ENCODE results near the gene LEFTY2. TPM values are rescaled to one million over a fixed set of nuclear protein-coding genes. Genes with fewer than 3 reads are reported as not detected.
"Not testable (repeated sequence)": the region's sequence is repeated elsewhere in the genome, so short reads cannot be mapped to it uniquely, and the experiment has no call there.

Gene LEFTY2
- total and polyA plus RNA-seq, 2 donors = 0.34 to 3.9 TPM

DNA sequence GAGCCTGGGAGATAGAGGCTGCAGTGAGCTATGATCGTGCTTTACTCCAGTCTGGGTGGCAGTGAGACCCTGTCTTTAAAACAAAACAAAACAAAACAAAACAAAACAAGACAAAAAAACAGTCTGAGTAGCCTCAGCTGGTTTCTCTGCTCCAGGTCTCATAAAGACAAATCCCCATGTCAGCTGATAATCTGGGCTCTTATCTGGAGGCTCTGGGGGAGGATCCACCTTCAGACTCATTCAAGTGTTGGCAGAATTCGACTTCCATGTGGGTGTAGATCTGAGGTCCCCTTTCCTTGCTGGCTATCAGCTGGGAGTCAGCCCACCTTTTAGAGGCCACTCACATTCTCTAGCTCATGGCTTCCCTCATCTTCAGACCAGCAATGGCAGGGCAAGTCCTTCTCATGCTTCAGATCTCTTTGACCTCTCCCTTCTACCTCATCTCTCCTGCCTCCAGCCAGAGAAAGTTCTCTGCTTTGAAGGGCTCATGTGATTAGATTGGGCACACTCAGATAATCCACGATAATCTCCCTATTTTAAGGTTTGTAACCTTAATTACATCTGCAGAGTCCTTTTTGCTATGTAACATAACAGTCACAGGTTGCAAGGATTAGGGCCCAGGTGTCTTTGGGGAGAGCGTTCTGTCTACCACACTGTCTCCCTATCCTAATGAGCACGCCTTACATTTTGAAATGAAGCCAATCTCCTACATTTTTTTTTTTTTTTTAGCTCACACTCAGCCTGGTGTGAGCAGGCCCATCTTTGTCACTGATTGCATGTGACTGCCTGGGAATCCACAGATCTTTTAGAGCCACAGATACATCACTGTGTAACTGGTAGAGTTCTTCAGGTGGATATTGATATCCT is 9.5 kb downstream of the LEFTY2 start:
- no peak for DNase-seq (ENCODE audit: extremely low spot score)
- Histone ChIP-seq H3K27ac (ENCODE audit: low read depth) (no peak overlapping the region), H3K36me3 (ENCODE audit: insufficient read depth) (no peaks in the 10 kb centered on the region), H3K4me1 (ENCODE audit: insufficient read depth) (no peaks in the 10 kb centered on the region), H3K4me3 (ENCODE audit: low read depth, low read length) (no peak overlapping the region)
- 87% methylated on average over 5 of the region's 5 CpGs for WGBS

DNA sequence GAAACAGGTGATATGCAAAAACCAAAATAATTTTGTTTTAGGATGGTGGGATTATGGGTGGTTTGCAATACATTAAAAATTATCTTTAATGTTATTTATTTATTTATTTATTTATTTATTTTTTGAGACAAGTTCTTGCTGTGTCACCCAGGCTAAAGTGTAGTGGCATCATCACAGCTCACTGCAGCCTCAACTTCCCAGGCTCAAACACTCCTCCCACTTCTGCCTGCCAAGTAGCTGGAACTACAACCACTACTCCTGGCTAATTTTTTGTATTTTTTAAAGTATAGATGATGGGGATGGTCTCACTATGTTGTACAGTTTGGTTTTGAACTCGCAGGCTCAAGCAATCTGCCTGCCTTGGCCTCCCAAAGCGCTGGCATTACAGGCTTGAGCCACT is 10.5 kb downstream of the LEFTY2 start:
- 92% methylated on average over 2 of the region's 2 CpGs for WGBS
- Histone ChIP-seq H3K4me3 (ENCODE audit: low read depth, low read length) (no peak overlapping the region), H3K27ac (ENCODE audit: low read depth) (no peak overlapping the region), H3K4me1 (ENCODE audit: insufficient read depth) (no peaks in the 10 kb centered on the region), H3K36me3 (ENCODE audit: insufficient read depth) (no peaks in the 10 kb centered on the region)
- no peak for DNase-seq (ENCODE audit: extremely low spot score)

DNA sequence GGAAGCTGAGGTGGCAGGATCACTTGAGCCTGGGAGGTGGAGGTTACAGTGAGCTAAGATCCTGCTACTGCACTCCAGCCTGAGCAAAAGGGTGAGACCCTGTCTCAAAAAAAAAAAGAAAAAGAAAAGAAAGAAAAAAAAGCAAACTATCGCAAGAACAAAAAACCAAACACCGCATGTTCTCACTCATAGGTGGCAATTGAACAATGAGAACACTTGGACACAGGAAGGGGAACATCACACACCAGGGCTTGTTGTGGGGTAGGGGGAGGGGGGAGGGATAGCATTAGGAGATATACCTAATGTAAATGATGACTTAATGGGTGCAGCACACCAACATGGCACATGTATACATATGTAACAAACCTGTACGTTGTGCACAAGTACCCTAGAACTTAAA is 11.6 kb downstream of the LEFTY2 start:
- H3K4me1 ChIP-seq (ENCODE audit: insufficient read depth); H3K36me3 ChIP-seq (ENCODE audit: insufficient read depth); DNase-seq (ENCODE audit: extremely low spot score); H3K4me3 ChIP-seq (ENCODE audit: low read depth, low read length); H3K27ac ChIP-seq (ENCODE audit: low read depth): not testable (repeated sequence)
- 94% methylated on average over 3 of the region's 3 CpGs for WGBS

DNA sequence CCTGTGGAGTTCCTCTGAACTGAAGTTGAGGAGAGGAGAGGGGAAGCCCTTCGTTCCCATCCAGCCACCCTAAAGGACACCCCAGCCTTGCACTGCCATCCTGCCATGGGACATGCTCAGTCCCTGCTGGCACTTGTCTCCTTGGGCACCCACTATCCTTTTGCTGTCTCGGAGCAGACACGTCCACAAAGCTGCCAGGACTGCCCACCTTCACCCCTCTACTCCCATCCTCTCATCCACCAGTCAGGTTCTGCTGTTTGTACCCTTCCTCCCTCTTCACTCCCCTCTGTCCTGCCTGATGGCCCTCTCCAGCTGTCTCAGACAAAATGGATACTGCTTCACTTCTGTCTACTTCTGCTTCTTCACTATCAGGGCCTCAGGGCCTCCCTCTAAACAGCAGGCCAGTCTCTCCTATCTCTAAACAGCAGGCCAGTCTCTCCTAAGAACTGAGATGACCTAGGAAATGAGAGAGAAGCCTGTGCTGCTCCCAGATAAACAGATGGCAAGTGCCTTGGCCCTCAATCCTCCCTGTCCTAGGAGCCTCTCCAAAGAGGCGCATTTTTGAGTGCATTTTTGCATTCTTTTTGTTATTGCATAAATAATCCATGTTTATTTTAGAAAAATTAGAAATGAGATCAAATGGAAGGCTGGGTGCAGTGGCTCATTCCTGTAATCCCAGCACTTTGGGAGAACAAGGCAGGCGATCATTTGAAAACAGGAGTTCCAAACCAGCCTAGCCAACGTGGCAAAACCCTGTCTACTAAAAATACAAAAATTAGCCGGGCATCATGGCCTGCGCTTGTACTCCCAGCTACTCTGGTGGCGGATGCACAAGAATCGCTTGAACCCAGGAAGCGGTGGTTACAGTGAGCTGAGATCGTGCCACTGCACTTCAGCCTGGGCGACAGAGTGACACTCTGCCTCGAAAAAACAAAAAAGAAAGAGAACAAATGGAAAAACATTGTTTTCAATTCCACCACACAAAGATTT is 12.5 kb downstream of the LEFTY2 start:
- no peak for DNase-seq (ENCODE audit: extremely low spot score)
- no peak overlapping the region for H3K27ac ChIP-seq (ENCODE audit: low read depth)
- no peak overlapping the region for H3K4me3 ChIP-seq (ENCODE audit: low read depth, low read length)
- WGBS = 82% methylated on average over 14 of the region's 14 CpGs
- no peaks in the 10 kb centered on the region for H3K36me3 ChIP-seq (ENCODE audit: insufficient read depth)
- H3K4me1 ChIP-seq (ENCODE audit: insufficient read depth) = no peaks in the 10 kb centered on the region

DNA sequence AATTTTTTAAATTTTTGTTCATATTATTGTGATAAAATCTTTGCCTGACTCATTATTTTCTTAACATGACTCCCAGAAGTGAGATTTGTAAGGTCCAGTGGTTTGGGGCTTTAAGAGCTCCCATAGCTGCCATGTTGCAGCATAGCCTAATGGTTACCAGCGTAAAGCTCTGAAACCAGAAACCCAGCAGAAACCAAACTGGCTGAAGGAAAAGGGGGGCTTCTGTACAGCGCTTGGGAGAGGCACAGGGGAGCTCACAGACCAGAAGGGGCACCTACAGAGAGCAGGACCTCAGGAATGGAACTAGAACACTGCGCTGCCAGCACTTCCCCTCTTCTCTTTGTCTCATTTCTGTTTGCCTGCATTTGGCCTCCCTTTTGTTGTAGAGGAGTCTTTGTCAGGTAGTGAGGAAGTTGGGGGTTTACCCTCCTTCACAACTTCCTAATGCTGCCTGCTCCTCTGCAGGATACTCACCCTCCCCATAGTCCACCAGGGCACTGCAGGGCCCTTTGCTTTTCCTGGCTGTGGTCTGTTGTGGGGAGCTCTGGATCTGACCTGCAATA is 14.4 kb downstream of the LEFTY2 start:
- Histone ChIP-seq H3K4me3 (ENCODE audit: low read depth, low read length) (no peak overlapping the region), H3K27ac (ENCODE audit: low read depth) (no peak overlapping the region), H3K36me3 (ENCODE audit: insufficient read depth) (no peaks in the 10 kb centered on the region), H3K4me1 (ENCODE audit: insufficient read depth) (no peaks in the 10 kb centered on the region)
- 91% methylated on average over 3 of the region's 3 CpGs for WGBS
- DNase-seq (ENCODE audit: extremely low spot score) = no peak

DNA sequence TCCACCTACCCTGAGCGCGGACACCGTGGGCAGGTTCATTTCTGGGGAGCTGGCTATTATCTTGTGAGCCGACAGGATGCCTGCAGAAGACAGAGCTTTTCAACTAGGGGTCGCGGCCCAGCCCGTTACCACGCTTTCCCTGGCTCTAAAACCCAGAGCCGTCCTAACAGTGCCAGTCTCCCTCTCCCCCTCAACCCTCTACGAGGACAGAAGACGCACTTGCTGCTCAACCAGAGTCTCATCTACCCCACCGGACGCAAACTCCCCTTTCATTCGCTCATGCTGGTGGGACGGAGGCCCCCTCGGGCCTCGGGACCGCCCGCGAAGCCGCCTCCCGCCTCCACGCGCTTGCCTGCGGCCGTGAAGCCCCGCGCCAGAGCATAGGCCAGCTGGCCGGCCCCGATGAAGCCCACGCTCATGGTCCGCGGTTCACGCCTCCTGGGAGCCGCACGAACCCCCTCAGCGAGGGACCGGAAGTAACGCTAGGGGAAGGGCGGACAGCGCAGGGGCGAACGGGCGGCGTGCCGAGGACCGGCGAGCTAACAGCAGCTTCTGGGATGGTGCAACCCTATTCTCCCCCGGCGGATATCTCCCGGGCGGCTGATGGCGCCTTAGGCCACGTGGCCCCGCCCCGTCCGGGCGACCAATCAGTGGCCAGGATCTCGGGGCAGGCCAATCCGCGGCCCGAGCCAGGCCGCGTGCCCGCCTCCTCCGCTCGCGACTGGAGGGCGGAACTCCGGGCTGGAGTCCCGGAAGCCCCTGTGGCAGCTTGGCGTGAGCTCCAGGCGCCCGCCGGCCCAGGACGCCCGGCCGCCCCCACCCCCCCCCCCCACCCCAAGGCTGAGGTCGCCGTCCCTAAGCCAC is 17.1 kb downstream of the LEFTY2 start, which contains the start of gene PYCR2:
Gene PYCR2 (minus strand): TSS at position 559 of the 864 bp plus-strand sequence. CDS start 140 bp downstream, at position 419.
- peak; percentile 79 for DNase-seq (ENCODE audit: extremely low spot score)
- H3K27ac ChIP-seq (ENCODE audit: low read depth) = peak within 1 kb of the TSS; percentile 82
- H3K4me3 ChIP-seq (ENCODE audit: low read depth, low read length) = peak within 1 kb of the TSS; percentile 76
- under 1% methylated on average over 80 of the region's 80 CpGs for WGBS
- no peaks in the 10 kb centered on the region for H3K36me3 ChIP-seq (ENCODE audit: insufficient read depth)
- H3K4me1 ChIP-seq (ENCODE audit: insufficient read depth) = no peaks in the 10 kb centered on the region

DNA sequence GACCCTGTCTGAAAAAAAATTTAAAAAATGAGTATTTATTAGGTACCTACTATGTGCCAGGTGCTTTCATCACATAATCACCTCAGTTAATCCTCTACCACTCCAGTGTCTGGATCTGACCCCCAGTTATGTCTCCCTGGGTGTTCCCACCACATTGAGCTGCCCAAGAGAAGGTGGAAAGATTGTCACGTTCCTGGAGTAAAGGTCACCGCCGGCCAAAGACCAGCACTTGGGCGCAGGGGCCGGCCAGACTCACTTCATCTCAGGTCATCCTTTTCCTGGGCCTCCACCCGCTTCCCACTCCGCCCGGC is 17.7 kb downstream of the LEFTY2 start:
- DNase-seq (ENCODE audit: extremely low spot score) = no peak
- no peaks in the 10 kb centered on the region for H3K36me3 ChIP-seq (ENCODE audit: insufficient read depth)
- H3K27ac ChIP-seq (ENCODE audit: low read depth) = no peak overlapping the region
- 2% methylated on average over 8 of the region's 8 CpGs for WGBS
- no peaks in the 10 kb centered on the region for H3K4me1 ChIP-seq (ENCODE audit: insufficient read depth)
- H3K4me3 ChIP-seq (ENCODE audit: low read depth, low read length) = peak overlapping the region; percentile 76

DNA sequence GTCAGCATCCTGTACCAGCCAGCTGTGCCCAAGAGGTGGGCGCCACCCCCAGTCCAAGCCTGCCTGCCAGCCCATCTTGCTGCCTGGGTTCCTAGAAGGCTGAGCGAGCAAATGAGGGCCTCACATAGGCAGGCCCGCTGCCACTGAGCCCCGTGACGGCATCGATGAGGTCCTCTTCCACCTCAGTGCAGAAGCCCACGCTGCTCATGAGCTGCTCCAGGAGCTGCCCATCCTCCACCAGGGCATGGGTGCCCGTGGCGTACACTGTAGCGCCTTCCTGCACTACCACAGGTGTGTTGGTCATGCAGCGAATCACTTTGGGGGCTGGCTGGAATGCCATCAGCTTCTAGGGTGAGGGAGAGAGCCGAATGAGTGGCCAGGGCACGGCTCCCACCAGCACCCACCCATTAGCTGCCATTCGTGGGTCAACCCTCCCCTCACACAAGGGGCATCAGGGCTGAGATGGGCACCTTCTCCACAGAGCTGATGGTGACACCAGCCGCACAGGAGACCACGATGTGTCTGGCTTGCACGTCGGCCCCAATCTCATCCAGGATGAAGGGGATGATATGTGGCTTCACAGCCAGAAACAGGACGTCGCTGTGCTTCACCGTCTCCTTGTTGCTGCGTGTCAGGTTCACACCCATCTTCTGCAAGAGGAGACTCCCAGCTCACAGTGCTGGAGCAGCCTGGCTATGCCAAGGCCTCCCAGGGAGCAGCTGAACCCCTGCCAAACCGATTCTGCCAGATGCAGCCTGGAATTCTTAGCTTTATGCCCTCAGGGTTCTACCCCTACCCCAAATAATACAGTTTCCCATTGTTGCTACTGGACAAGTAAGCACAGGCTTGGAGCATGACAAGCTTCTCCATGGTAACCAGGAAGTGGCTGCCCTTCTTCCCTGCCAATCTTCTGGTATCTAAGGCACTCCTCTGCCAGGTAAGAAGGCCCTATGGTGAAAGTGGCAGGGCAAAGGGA is 19.0 kb downstream of the LEFTY2 start:
- peak; percentile 45 for DNase-seq (ENCODE audit: extremely low spot score)
- Histone ChIP-seq H3K36me3 (ENCODE audit: insufficient read depth) (no peaks in the 10 kb centered on the region), H3K4me3 (ENCODE audit: low read depth, low read length) (no peak overlapping the region), H3K27ac (ENCODE audit: low read depth) (peak overlapping the region; percentile 3), H3K4me1 (ENCODE audit: insufficient read depth) (no peaks in the 10 kb centered on the region)
- WGBS = 91% methylated on average over 23 of the region's 23 CpGs

DNA sequence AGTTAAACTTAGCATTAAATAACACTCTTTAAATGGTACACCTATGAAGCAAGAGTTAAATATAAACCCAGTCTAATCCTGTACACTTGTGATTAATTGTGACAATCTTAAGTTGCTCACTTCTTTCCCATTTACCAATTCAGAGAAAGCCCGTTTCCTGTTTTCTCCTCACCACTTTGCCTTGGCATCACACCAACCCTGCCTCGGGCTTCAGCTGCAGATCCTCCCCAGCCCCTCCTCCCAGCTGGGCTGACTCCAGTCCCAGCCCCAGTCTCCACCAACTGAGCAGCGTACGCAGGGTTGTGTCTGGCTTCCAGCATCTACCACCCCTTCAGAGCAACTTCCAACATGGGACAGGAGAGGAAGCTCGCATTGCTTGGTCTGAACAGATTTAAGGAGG is 21.1 kb downstream of the LEFTY2 start:
- Histone ChIP-seq H3K4me1 (ENCODE audit: insufficient read depth) (no peaks in the 10 kb centered on the region), H3K4me3 (ENCODE audit: low read depth, low read length) (no peak overlapping the region), H3K27ac (ENCODE audit: low read depth) (no peak overlapping the region), H3K36me3 (ENCODE audit: insufficient read depth) (no peaks in the 10 kb centered on the region)
- 24% methylated on average over 5 of the region's 5 CpGs for WGBS
- no peak for DNase-seq (ENCODE audit: extremely low spot score)

DNA sequence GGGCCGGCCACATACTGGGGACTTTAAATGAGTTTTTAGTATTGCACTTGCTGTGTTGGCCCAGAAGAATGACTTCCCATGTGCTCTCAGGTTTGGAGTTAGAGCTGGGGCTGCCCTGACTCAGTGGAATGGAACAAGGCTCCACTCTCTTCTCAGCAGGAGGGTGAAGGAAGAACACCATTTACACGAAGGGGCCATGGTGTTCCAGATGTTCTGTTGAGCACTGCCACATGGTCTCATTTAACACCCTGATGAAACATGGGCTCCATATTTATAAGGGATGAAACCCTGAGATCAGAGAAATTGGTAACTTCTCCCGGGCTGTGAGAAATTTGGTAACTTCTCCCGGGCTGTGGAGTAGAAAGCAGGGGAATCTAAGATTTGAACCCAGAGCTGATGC is 22.7 kb downstream of the LEFTY2 start:
- H3K4me3 ChIP-seq (ENCODE audit: low read depth, low read length) = no peak overlapping the region
- H3K36me3 ChIP-seq (ENCODE audit: insufficient read depth) = no peaks in the 10 kb centered on the region
- WGBS = 90% methylated on average over 4 of the region's 4 CpGs
- H3K4me1 ChIP-seq (ENCODE audit: insufficient read depth) = no peaks in the 10 kb centered on the region
- DNase-seq (ENCODE audit: extremely low spot score) = no peak
- no peak overlapping the region for H3K27ac ChIP-seq (ENCODE audit: low read depth)

DNA sequence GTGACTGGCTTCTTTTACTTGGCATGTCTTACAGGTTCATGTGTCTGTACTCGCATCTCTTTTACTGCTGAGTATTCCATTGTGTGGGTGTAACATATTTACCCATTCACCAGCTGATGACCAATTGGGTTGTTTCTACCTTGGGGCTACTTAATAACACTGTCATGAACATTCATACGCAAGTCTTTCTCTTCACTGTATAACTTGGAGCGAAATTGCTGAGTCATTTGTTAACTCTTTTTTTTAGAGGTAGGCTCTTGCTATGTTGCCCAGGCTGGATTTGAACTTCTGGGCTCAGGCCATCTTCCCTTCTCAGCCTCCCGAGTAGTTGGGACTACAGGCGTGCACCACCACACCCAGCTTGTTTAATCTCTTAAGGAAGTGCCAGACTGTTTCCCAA is 23.5 kb downstream of the LEFTY2 start:
- Histone ChIP-seq H3K27ac (ENCODE audit: low read depth) (no peak overlapping the region), H3K4me1 (ENCODE audit: insufficient read depth) (no peaks in the 10 kb centered on the region), H3K4me3 (ENCODE audit: low read depth, low read length) (no peak overlapping the region), H3K36me3 (ENCODE audit: insufficient read depth) (no peaks in the 10 kb centered on the region)
- no peak for DNase-seq (ENCODE audit: extremely low spot score)
- 89% methylated on average over 5 of the region's 5 CpGs for WGBS

DNA sequence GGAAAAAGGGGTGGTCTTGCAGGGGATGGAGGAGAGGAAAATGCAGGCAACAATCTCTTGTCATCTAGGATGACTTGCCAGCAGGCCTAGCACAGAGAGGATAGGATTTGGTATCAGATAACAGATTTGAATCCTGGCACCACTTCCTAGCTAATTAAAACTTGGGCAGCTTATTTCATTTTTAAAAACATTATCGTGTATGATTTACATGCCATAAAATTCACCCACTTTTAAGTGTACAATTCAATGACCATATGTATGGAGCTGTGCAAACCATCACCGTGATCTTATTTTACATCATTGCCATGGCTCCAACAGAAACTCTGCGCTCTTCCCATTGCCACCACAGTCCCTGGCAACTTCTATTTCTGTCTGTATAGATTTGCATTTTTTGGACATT is 23.9 kb downstream of the LEFTY2 start:
- WGBS = 92% methylated on average over 3 of the region's 3 CpGs
- H3K27ac ChIP-seq (ENCODE audit: low read depth) = no peak overlapping the region
- H3K36me3 ChIP-seq (ENCODE audit: insufficient read depth) = no peaks in the 10 kb centered on the region
- DNase-seq (ENCODE audit: extremely low spot score) = no peak
- H3K4me3 ChIP-seq (ENCODE audit: low read depth, low read length) = no peak overlapping the region
- no peaks in the 10 kb centered on the region for H3K4me1 ChIP-seq (ENCODE audit: insufficient read depth)
